Loucy (cell line): ENCODE results near the gene TTC12.

Experiments used
- H2AFZ ChIP-seq: fragments of 200-600 bp; sonication (generic); 2 replicates; pipeline ENCODE4 v1.6.0; 2016; ENCODE audit warnings: antibody characterized with exemption, mild to moderate bottlenecking, low read length, moderate library complexity
- H3F3A ChIP-seq: fragments of 200-600 bp; 2 replicates; pipeline ENCODE4 v1.6.0; 2016; ENCODE audit warnings: antibody characterized with exemption, low read depth, mild to moderate bottlenecking
- H3K27me3 ChIP-seq: fragments of 200-600 bp; sonication (generic); 2 replicates; pipeline ENCODE4 v1.6.1; 2014; ENCODE audit warnings: low read length, mild to moderate bottlenecking; ENCODE audit not compliant: insufficient read depth, poor library complexity, severe bottlenecking
- H3K36me3 ChIP-seq: fragments of 200-600 bp; sonication (generic); 2 replicates; pipeline ENCODE4 v1.6.1; 2016; ENCODE audit warnings: low read length; ENCODE audit not compliant: insufficient read depth
- H3K4me1 ChIP-seq: fragments of 200-600 bp; sonication (generic); 2 replicates; pipeline ENCODE4 v1.5.1; 2014; ENCODE audit warnings: low read length, mild to moderate bottlenecking; ENCODE audit not compliant: insufficient read depth, poor library complexity, severe bottlenecking
- H3K4me2 ChIP-seq: fragments of 200-600 bp; sonication (generic); 2 replicates; pipeline ENCODE4 v1.6.0; 2014; ENCODE audit warnings: antibody characterized with exemption, low read length, low read depth, mild to moderate bottlenecking; ENCODE audit not compliant: poor library complexity, severe bottlenecking
- H3K4me3 ChIP-seq: fragments of 200-600 bp; sonication (generic); 2 replicates; pipeline ENCODE4 v1.5.1; 2014; ENCODE audit warnings: low read length, mild to moderate bottlenecking, mixed read lengths; ENCODE audit not compliant: poor library complexity, severe bottlenecking
- H3K79me2 ChIP-seq: fragments of 200-600 bp; sonication (generic); 2 replicates; pipeline ENCODE4 v1.6.1; 2014; ENCODE audit warnings: low read length; ENCODE audit not compliant: insufficient read depth
- H3K9ac ChIP-seq: fragments of 200-600 bp; sonication (generic); 2 replicates; pipeline ENCODE4 v1.6.0; 2014; ENCODE audit warnings: mild to moderate bottlenecking, low read depth, low read length, moderate library complexity; ENCODE audit not compliant: poor library complexity, severe bottlenecking
- H3K9me2 ChIP-seq: fragments of 200-600 bp; sonication (generic); replicated peaks from 2 replicates; pipeline ENCODE4 v1.6.1; 2016; ENCODE audit warnings: low read depth, low read length, mixed read lengths
- H3K9me3 ChIP-seq: fragments of 200-600 bp; sonication (generic); 2 replicates; pipeline ENCODE4 v1.6.1; 2014; ENCODE audit warnings: mild to moderate bottlenecking, antibody characterized with exemption, low read length, low read depth; ENCODE audit not compliant: insufficient read depth
- H4K20me1 ChIP-seq: fragments of 200-600 bp; sonication (generic); 2 replicates; pipeline ENCODE4 v1.6.0; 2014; ENCODE audit warnings: antibody characterized with exemption, low read length, mild to moderate bottlenecking; ENCODE audit not compliant: insufficient read depth, poor library complexity, severe bottlenecking
- CTCF ChIP-seq: fragments of 200-600 bp; sonication (generic); conservative IDR thresholded peaks from 2 replicates; pipeline ENCODE4 v1.5.1; 2014; ENCODE audit warnings: mild to moderate bottlenecking, antibody characterized with exemption, low read length
- EZH2phosphoT487 ChIP-seq: fragments of 200-600 bp; IDR thresholded peaks from 2 replicates; pipeline ENCODE4 v1.6.1; 2018; ENCODE audit warnings: antibody characterized with exemption, mild to moderate bottlenecking, moderate library complexity, borderline replicate concordance

Gene TTC12

GRCh38 chr11:113278925-113279324 is 35.5 kb upstream of the TTC12 start:
- Histone ChIP-seq H3K27me3 (no peaks in the 10 kb centered on the region), H3K36me3 (no peaks in the 10 kb centered on the region), H3K79me2 (no peaks in the 10 kb centered on the region), H3K9ac (no peak overlapping the region), H3K4me3 (no peak overlapping the region), H3K4me1 (no peaks in the 10 kb centered on the region), H3K9me2 (no peaks in the 10 kb centered on the region), H3F3A (no peaks in the 10 kb centered on the region), H3K4me2 (no peak overlapping the region), H2AFZ (no peak overlapping the region), H4K20me1 (no peaks in the 10 kb centered on the region), H3K9me3 (no peaks in the 10 kb centered on the region)
- TF ChIP-seq EZH2phosphoT487, result no peak
- TF ChIP-seq CTCF, result no peak

GRCh38 chr11:113279591-113279990 is 34.8 kb upstream of the TTC12 start:
- H3K4me3 ChIP-seq, result no peak overlapping the region
- no peaks in the 10 kb centered on the region for H3K9me3 ChIP-seq
- TF ChIP-seq EZH2phosphoT487 (no peak), CTCF (no peak)
- no peaks in the 10 kb centered on the region for H4K20me1 ChIP-seq
- no peak overlapping the region for H3K9ac ChIP-seq
- no peaks in the 10 kb centered on the region for H3K36me3 ChIP-seq
- H3K4me1 ChIP-seq, result no peaks in the 10 kb centered on the region
- H3K79me2 ChIP-seq, result no peaks in the 10 kb centered on the region
- H3K4me2 ChIP-seq, result no peak overlapping the region
- no peaks in the 10 kb centered on the region for H3K27me3 ChIP-seq
- H3F3A ChIP-seq, result no peaks in the 10 kb centered on the region
- H3K9me2 ChIP-seq, result no peaks in the 10 kb centered on the region
- H2AFZ ChIP-seq, result no peak overlapping the region

- Histone ChIP-seq H2AFZ (no peak overlapping the region), H3K4me1 (no peaks in the 10 kb centered on the region), H3K4me3 (no peak overlapping the region), H3K9me3 (no peaks in the 10 kb centered on the region), H3F3A (no peaks in the 10 kb centered on the region), H3K9me2 (no peaks in the 10 kb centered on the region), H4K20me1 (no peaks in the 10 kb centered on the region), H3K9ac (no peak overlapping the region), H3K4me2 (no peak overlapping the region), H3K27me3 (no peaks in the 10 kb centered on the region), H3K79me2 (no peaks in the 10 kb centered on the region), H3K36me3 (no peaks in the 10 kb centered on the region)
- TF ChIP-seq CTCF (no peak), EZH2phosphoT487 (no peak)
Measured at GRCh38 chr11:113281052-113281725, 33.2 kb upstream of the TTC12 start.
